Pulmonary artery endothelial cell (primary cell): ENCODE measurements around the gene ACAD11. TPM values are rescaled to one million over a fixed set of nuclear protein-coding genes. Genes with fewer than 3 reads are reported as not detected.
"Not testable (repeated sequence)": the region's sequence is repeated elsewhere in the genome, so short reads cannot be mapped to it uniquely, and the experiment has no call there.

Experiments
- DNase-seq: peaks from one replicate; pipeline ENCODE4 v3.0.0-alpha.2; 2011; ENCODE audit warnings: low read depth, low spot score
- total RNA-seq: library from RNA; depleted of rRNA; stranded (reverse); fragments of >200 nt; gene quantifications from 2 replicates; pipeline ENCODE4 v1.2.3, GENCODE V29; 2014

Gene ACAD11
- total RNA-seq, 1 donor from 2014 or later = 28.2 TPM

- DNase-seq = not testable (repeated sequence)
Measured at GRCh38 chr3:132600614-132601013, 59.0 kb downstream of the ACAD11 start.

GRCh38 chr3:132598181-132598580 lies 61.4 kb downstream of the ACAD11 start:
- no peak for DNase-seq

DNA sequence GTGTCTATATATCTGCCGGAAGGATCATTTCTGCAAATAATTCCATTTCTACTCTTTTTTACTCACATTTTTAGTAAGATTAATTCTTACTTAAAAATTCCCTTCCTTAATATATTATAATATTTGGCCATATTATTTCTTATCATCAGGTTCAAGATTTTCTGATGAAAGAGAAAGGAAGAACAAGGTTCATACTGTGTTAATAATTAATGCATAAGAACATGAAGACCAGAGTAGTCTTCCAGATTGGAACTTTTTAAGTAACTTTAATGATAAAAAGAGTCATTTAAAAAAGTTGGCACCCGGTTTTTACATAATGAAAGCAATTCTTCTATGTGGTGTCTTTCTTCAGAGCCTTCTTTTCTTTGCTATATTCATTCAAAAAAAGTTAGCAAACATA lies 61.9 kb downstream of the ACAD11 start:
- no peak for DNase-seq

DNA sequence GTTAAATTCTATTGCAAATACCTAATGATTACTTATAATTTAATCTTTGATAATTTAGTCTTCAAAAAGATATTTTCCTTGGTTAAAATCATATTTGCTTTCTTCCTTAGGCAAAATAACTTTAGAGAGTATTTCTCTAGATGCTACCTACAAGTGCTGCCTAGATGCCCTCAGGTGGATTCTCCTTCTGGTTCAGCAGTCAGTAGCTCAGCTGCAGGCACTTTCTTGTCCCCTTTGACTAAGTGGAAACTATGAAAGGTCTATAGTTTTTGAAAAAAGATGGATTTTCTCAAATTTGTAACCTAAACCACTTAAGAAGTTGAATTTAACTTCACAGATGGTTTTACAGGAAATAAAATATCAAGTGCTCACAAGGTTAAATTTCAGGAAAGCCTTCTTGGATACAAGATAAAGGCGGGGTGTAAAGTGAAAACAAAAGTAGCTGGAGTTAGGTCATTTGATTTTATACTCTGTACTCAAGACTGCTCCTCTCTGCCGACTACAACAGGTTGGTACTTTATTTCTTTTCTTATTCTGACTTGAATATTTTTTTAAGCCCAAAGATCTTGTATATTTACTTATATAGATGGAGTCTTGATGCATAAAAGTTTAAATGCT lies 62.7 kb downstream of the ACAD11 start, which contains the start of gene ACKR4:
TSS of gene ACKR4 (plus strand) at position 455 of the 618 bp plus-strand sequence. CDS start 3,128 bp downstream, outside the sequence.
- DNase-seq = no peak

GRCh38 chr3:132596326-132596725 lies 63.3 kb downstream of the ACAD11 start:
- DNase-seq = no peak

GRCh38 chr3:132595014-132595413 lies 64.6 kb downstream of the ACAD11 start:
- no peak for DNase-seq

DNA sequence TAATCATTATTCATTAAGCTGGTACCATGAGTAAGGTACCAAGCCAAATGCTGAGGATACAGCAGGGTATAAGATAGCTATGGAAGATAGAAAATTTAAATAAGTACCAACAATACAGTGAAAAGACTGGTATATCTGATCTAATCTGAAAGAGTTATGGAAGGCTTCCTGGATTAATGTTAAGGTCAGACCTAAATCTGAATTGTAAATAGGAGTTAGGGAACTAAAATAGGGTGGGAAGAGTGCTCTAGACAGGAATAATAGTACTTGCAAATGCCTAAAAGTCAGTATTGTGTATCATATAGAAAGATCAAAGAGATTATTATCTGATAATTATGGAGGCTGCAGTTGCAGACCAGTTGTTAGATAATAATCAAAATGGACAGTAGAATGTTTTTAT lies 65.1 kb downstream of the ACAD11 start:
- no peak for DNase-seq

DNA sequence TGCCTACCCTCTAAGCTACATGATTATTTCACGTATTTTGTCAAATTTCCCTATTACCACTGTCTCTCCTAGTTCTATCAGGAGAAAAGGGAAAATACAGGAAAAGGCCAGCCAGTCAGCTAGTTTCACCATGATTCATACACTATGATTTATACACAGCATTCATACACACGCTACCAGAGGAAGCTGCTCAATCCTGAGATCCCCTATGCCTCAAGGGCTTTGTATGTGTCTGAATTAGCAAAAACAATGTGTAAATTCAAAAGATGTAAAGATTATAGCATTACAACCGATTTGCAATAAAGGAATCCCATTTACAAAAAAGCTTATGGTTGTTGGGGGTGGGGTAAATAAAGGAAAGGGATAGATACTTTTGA lies 65.7 kb downstream of the ACAD11 start:
- DNase-seq = peak; percentile 64

DNA sequence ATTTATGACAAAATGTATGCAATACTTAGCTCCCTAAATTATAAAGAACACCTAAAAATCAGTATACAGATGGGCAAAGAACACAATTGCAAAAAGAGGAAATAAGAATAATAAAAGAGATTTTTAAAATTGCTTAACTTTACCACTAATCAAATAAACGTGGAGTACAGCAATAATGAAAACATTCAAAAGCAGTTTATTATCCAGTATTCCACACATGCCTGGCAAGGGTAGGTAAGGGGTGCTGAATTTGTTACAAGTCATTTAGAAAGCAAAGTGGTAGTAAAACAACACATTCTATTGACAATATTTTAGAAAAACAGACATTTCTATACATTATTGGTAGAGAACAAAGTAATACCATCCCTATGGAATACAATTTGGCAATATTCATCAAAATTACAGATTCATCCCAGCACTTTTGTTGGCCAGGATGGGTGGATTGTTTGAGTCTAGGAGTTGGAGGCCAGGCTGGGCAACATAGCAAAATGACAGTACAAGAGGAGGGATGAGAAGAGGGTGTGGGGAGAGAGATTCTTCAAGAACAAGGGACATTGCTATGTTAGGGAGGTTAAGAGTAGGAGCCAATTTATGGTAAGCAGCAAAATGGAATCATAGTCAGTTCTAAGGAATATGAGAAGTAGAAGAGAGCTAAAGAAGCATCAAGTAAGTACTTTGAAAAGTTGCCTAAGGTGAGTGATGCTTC lies 66.2 kb downstream of the ACAD11 start:
- no peak for DNase-seq

GRCh38 chr3:132592216-132592615 lies 67.4 kb downstream of the ACAD11 start:
- no peak for DNase-seq

- no peak for DNase-seq
Measured at GRCh38 chr3:132587401-132587800, 72.2 kb downstream of the ACAD11 start.

- no peak for DNase-seq
Measured at GRCh38 chr3:132573797-132574211, 85.8 kb downstream of the ACAD11 start.

DNA sequence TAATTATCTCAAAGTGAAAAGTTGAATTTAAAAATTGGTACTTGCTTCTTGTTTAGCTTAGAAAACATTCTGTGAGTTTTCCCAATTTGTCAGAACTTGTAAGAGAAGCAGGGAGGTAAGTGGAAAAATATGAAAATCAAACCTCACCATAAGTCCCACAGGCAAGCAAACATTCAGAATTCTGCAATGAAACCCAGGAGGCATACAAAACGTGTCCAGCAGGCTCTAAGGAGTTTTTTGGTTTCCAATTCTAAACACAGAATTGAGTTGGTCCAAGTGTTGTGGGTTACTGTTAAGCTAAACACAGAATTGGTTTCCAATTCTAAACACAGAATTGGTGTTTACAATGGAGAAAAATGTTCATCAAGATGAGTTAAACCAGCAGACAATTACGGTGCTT lies 89.6 kb downstream of the ACAD11 start:
- no peak for DNase-seq

DNA sequence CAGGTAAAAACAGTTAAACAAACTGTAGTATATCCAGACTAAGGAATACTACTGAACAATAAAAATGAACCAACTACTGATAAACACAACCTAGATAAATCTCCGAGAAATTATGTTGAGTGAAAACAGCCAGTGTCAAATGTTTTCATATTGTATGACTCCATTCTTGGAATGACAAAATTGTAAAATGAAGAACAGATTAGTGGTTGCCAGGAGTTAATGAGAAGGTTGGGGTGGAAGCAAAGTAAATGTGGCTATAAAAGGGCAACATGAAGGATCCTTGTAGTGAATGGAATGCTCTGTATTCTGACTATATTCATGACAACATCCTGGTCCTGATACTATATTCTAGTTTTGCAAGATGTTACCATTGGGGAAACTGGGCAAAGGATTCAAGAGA lies 90.0 kb downstream of the ACAD11 start:
- DNase-seq = no peak

DNA sequence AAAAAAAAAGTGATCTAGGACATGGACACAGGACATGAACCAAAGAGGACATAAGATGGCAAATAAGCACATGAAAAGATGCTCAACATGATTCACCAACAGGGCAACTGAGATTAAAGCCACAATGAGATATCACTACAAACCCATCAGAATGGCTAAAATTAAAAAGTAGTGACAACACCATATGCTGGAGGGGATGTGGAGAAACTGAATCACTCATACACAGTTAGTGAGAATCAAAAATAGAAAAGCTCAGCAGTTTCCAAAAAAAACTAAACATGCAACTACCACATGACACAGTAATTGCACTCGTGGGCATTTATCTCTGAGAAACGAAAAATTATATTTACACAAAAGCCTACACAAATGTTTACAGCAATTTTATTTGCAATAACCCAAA lies 90.5 kb downstream of the ACAD11 start:
- DNase-seq = no peak

- DNase-seq = no peak
Measured at GRCh38 chr3:132568422-132568821, 91.2 kb downstream of the ACAD11 start.

DNA sequence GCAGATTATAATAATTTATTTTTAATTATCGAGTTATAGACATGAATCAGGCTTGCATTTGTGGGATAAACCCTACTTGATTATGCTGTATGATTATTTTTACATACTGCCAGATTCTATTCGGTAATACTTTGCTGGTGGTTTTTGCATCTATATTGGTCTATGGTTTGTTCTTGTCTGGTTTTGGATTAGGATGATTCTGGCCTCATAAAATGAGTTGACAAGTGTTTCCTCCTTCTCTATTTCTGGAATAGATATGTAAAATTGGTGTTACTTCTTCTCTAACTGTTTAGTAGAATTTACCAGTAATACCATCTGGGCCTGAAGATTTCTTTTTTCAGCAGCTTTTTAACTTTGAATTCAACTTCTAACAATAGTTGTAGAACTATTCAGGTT lies 95.5 kb downstream of the ACAD11 start:
- DNase-seq = no peak

DNA sequence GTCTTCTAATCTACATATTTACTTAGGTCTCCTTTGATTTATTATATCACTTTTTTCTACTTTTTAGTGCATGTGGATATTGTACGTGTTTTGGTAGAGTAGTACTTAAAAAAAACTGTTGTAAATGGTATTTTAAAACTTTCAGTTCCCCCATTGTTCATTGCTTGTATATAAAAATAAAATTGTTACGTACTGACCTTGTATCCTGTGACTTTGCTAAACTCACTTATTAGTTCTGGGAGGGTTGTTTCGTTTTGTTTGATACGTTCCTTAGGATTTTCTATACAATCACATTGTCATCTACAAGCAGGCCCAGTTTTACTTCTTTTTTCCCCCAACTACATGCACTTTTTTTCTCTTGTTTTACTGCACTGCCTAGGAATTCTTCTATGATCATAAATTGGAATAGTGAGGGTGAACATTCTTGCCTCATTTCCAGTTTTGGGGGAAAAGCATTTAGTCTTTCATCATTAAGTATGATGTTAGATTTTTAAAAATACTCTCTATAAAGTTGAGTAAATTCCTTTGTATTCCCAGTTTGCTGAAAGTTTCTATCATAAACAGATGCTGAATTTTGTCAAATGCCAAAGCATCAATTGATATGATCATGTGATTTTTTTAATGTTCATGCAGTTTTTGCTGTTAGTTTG lies 96.1 kb downstream of the ACAD11 start:
- no peak for DNase-seq

DNA sequence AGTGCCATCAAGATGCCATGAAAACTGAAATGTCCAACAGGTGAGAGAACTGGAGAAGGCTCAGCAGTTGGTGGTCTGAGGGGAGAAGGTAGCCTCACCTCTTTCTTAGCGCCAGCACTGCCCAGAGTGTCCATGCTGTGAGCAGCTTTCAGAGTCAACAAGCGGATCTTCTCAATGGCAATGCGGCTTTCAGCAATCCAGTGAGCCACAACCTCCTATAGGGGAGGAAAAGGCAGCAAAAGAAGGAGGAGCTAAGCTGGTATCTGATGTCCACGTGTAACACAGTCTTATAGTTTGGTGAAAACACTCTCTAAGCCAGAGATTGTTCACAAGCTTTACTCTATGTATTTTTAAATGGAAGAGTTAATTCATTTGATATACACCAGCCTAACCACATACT lies 98.6 kb downstream of the ACAD11 start:
- no peak for DNase-seq

DNA sequence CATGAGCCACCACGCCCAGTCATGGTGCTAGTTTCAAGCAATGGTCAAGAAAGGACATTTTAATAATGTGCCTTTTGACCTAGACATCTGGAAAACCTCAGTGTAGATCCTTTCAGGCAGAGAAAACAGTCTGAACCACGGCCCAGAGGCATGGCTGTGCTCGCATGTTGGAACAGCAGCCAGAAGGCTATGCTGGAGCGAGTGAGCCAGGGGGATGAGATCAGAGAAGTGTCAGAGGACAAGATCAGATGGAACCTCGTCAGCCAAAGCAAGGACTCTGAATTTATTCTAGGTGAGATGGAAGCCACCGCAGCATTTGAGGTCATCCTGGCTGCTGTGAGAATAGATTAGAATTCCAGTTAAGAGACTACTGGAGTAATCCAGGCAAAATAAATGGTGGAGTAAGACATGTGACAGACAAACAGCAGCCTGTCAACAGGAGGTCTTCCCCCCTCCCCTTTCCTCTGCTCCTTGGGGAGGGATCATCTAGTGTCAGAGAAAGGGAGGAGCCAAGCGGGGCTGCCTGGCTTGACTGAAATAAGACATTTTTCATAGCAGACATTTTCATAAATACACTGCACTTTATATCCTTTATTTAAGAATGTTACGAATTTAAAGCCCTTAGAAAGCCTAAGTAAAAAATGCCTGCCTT lies 103.0 kb downstream of the ACAD11 start:
- DNase-seq = no peak

DNA sequence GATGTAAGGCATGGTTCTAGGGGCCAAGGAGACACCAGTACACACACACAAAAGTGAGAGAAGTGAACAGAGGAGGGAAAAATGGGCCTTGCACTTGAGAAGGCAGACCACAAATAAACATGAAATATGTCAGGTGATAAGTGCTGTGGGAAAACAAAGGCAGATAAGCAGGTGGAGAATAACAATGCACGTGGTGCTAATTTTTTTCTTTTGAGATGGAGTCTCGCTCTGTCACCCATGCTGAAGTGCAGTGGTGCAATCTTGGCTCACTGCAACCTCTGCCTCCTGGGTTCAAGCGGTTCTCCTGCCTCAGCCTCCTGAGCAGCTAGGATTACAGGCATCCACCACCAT lies 103.6 kb downstream of the ACAD11 start:
- not testable (repeated sequence) for DNase-seq

- no peak for DNase-seq
Measured at GRCh38 chr3:132555306-132556035, 104.1 kb downstream of the ACAD11 start.
